Measurements from ENCODE around the gene CDKN2AIP. TPM values are rescaled to one million over a fixed set of nuclear protein-coding genes. Genes with fewer than 3 reads are reported as not detected.

The CDKN2AIP gene
- total and polyA plus RNA-seq, 2 donors (not counting 1 experiment from before 2014, with no cell fraction given) = 13.6 to 36.0 TPM

DNA sequence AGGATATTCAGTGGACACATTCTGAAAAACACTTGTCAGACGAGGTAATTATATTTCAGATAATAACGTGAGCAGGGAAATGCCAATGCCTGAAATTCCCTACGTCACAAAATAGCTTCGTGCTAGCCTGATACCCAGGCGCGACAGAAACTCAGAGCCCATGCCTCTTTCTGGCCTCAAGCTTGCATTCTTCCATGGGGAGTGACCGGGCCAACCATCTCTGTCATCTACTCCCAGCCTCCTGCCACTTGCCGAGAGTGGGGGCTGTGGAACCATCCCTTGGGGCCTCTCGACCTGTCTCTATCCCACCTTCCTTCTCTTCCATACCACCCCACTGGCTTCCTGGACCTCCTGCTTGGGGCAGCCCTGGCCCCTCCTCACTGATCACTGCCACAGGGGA lies 34.5 kb upstream of the CDKN2AIP start:
- H3K9ac ChIP-seq (ENCODE audit: low read length) = no peak overlapping the region
- no peak for TF ChIP-seq CTCF (IDR thresholded peaks at IDR 0.05)
- TF ChIP-seq EZH2 (IDR thresholded peaks at IDR 0.05; ENCODE audit: borderline replicate concordance, insufficient read depth, low read depth, low read length, poor library complexity, severe bottlenecking) = no peak
- Mint-ChIP-seq H3K4me3 (no peak overlapping the region), H3K27ac (no peak overlapping the region), H3K4me1 (peaks cover 18% of the 10 kb centered on the region), H3K27me3 (no peaks in the 10 kb centered on the region), H3K9me3 (ENCODE audit: insufficient read depth) (no peaks in the 10 kb centered on the region)
- H4K20me1 ChIP-seq (ENCODE audit: control insufficient read depth, insufficient read depth, low read length, poor library complexity, severe bottlenecking) = no peaks in the 10 kb centered on the region
- CTCF ChIA-PET = no interaction called here
- intact Hi-C loops (cut with micrococcal nuclease) = loop anchor here (5.0 kb wide), 1 partner anchor 473 kb away; no protein-coding TSS in a partner anchor
- H3K36me3 ChIP-seq (replicated peaks in 1 of 2; ENCODE audit: control extremely low read depth in 1 of 2, control insufficient read depth in 1 of 2, extremely low read depth in 1 of 2, insufficient read depth in 2 of 2, low read length in 1 of 2) = no peaks in the 10 kb centered on the region
- H3K9me3 ChIP-seq (ENCODE audit: control extremely low read depth in 1 of 3, control insufficient read depth in 2 of 3, insufficient read depth in 1 of 3, low read length in 2 of 3) = no peaks in the 10 kb centered on the region
- H3K4me1 ChIP-seq (ENCODE audit: control insufficient read depth in 2 of 2, insufficient read depth in 2 of 2, low read length in 2 of 2) = peaks cover 5 to 10% of the 10 kb centered on the region in 2 donors
- H3K4me3 ChIP-seq (ENCODE audit: control extremely low read depth in 1 of 5, extremely low read depth in 1 of 5, insufficient read depth in 1 of 5, low read depth in 2 of 5, low read length in 4 of 5) = no peak overlapping the region
- ATAC-seq (ENCODE audit: low read depth) = no peak
- WGBS (ENCODE audit: insufficient coverage) = 97% methylated on average over 9 of the region's 9 CpGs
- DNase-seq = no peak
- no peak overlapping the region for H3K27ac ChIP-seq (ENCODE audit: low read length in 2 of 2)
- no peak overlapping the region for H3K4me2 ChIP-seq (replicated peaks; ENCODE audit: low read depth, low read length, poor library complexity, severe bottlenecking)
- no peak overlapping the region for H2AFZ ChIP-seq (ENCODE audit: insufficient read depth, low read depth, low read length, poor library complexity, severe bottlenecking)
- H3K79me2 ChIP-seq (ENCODE audit: control insufficient read depth, insufficient read depth, low read length) = no peaks in the 10 kb centered on the region
- POLR2A ChIA-PET = no interaction called here
- H3K27me3 ChIP-seq (replicated peaks in 1 of 4; ENCODE audit: control extremely low read depth in 1 of 4, control insufficient read depth in 3 of 4, insufficient read depth in 4 of 4, low read length in 3 of 4) = no peaks in the 10 kb centered on the region

GRCh38 chr4:183411291-183411861 lies 33.1 kb upstream of the CDKN2AIP start:
- ATAC-seq (ENCODE audit: low read depth) (no peak), DNase-seq (no peak)
- Mint-ChIP-seq H3K9me3 (ENCODE audit: insufficient read depth) (no peaks in the 10 kb centered on the region), H3K27ac (peak overlapping the region; percentile 39), H3K4me1 (peaks cover 18% of the 10 kb centered on the region), H3K4me3 (no peak overlapping the region), H3K27me3 (no peaks in the 10 kb centered on the region)
- no peaks in the 10 kb centered on the region for H3K27me3 ChIP-seq (replicated peaks in 1 of 4; ENCODE audit: control extremely low read depth in 1 of 4, control insufficient read depth in 3 of 4, insufficient read depth in 4 of 4, low read length in 3 of 4)
- H3K79me2 ChIP-seq (ENCODE audit: control insufficient read depth, insufficient read depth, low read length) = no peaks in the 10 kb centered on the region
- no peak overlapping the region for H3K4me3 ChIP-seq (ENCODE audit: control extremely low read depth in 1 of 5, extremely low read depth in 1 of 5, insufficient read depth in 1 of 5, low read depth in 2 of 5, low read length in 4 of 5)
- peaks cover 5 to 10% of the 10 kb centered on the region in 2 donors for H3K4me1 ChIP-seq (ENCODE audit: control insufficient read depth in 2 of 2, insufficient read depth in 2 of 2, low read length in 2 of 2)
- H3K27ac ChIP-seq (ENCODE audit: low read length in 2 of 2) = no peak overlapping the region
- CTCF ChIA-PET = no interaction called here
- intact Hi-C loops (cut with micrococcal nuclease) = no loop called here
- TF ChIP-seq CTCF (IDR thresholded peaks at IDR 0.05) (no peak), EZH2 (IDR thresholded peaks at IDR 0.05; ENCODE audit: borderline replicate concordance, insufficient read depth, low read depth, low read length, poor library complexity, severe bottlenecking) (no peak)
- no peaks in the 10 kb centered on the region for H3K36me3 ChIP-seq (replicated peaks in 1 of 2; ENCODE audit: control extremely low read depth in 1 of 2, control insufficient read depth in 1 of 2, extremely low read depth in 1 of 2, insufficient read depth in 2 of 2, low read length in 1 of 2)
- POLR2A ChIA-PET = no interaction called here
- WGBS (ENCODE audit: insufficient coverage) = 25% methylated on average over 8 of the region's 11 CpGs
- peak overlapping the region; percentile 43 for H2AFZ ChIP-seq (ENCODE audit: insufficient read depth, low read depth, low read length, poor library complexity, severe bottlenecking)
- peak overlapping the region; percentile 32 for H3K4me2 ChIP-seq (replicated peaks; ENCODE audit: low read depth, low read length, poor library complexity, severe bottlenecking)
- no peaks in the 10 kb centered on the region for H4K20me1 ChIP-seq (ENCODE audit: control insufficient read depth, insufficient read depth, low read length, poor library complexity, severe bottlenecking)
- no peak overlapping the region for H3K9ac ChIP-seq (ENCODE audit: low read length)
- no peaks in the 10 kb centered on the region for H3K9me3 ChIP-seq (ENCODE audit: control extremely low read depth in 1 of 3, control insufficient read depth in 2 of 3, insufficient read depth in 1 of 3, low read length in 2 of 3)
